ENCODE data around the gene ZSWIM1. TPM values are rescaled to one million over a fixed set of nuclear protein-coding genes. Genes with fewer than 3 reads are reported as not detected.

ZSWIM1 gene
- total and polyA plus RNA-seq, 2 of the 13 experiments (the other 11 are each of a cell fraction or from before 2014, with no cell fraction given), result 9.5 to 11.7 TPM

DNA sequence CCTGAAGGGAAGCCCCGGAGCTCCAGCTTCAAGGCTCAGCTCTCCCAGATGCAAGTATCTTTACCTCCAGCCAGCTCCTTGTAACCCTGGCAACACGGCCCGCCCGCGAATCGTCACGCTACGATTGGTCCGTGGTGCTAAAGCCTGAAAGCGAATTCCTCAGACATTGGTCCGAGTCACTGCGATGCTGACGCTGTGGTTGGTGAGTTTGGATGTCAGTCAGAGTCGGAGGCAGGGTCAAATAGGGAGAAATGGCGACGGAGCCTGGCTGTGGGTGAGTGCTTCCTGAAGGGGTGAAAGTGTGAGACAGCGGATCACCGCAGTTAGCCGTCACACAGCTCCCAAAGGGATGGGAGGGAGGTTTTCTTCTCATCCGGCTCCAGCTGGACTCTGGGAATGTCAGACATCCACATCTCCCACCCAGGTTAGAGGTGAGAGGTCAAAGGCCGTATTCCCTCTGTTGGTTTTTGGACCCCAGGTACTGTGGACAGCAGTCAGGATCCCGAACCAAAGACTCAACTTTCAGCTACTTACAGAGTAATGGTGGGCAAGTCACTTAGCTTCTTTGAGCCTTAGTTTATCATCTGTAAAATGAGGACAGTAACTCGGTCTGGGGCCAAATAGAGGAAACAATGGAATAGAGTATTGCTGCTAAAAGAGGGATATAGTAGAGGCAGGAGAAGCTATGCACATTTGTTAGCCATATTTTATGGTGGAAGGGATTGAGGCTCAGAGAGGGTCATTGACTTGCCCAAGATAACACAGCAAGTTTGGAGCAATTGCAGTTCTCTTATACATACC is at the start of gene ZSWIM1 (continued):
- TF ChIP-seq ARID2 (CRISPR knock-in tag; IDR thresholded peaks at IDR 0.05; ENCODE audit: borderline replicate concordance), result 0 out of 2 replicates have a peak, but pooled peaks have one; percentile 44
- no peak for TF ChIP-seq IRX3 (CRISPR knock-in tag; IDR thresholded peaks at IDR 0.05; ENCODE audit: borderline replicate concordance, low read depth)
- peak; percentile 75; the same call in 1 of the 2 replicates for TF ChIP-seq ZMAT3 (CRISPR knock-in tag; conservative IDR thresholded peaks at IDR 0.05)
- peak; percentile 62 for TF ChIP-seq IRF2 (CRISPR knock-in tag; IDR thresholded peaks at IDR 0.05)
- peak; percentile 47; the same call in 1 of the 2 replicates for TF ChIP-seq ZBTB7B (CRISPR knock-in tag; IDR thresholded peaks at IDR 0.05)
- no peak for TF ChIP-seq ZNF260 (CRISPR knock-in tag; IDR thresholded peaks at IDR 0.05; ENCODE audit: borderline replicate concordance, low read depth)
- TF ChIP-seq, protein P1, sequence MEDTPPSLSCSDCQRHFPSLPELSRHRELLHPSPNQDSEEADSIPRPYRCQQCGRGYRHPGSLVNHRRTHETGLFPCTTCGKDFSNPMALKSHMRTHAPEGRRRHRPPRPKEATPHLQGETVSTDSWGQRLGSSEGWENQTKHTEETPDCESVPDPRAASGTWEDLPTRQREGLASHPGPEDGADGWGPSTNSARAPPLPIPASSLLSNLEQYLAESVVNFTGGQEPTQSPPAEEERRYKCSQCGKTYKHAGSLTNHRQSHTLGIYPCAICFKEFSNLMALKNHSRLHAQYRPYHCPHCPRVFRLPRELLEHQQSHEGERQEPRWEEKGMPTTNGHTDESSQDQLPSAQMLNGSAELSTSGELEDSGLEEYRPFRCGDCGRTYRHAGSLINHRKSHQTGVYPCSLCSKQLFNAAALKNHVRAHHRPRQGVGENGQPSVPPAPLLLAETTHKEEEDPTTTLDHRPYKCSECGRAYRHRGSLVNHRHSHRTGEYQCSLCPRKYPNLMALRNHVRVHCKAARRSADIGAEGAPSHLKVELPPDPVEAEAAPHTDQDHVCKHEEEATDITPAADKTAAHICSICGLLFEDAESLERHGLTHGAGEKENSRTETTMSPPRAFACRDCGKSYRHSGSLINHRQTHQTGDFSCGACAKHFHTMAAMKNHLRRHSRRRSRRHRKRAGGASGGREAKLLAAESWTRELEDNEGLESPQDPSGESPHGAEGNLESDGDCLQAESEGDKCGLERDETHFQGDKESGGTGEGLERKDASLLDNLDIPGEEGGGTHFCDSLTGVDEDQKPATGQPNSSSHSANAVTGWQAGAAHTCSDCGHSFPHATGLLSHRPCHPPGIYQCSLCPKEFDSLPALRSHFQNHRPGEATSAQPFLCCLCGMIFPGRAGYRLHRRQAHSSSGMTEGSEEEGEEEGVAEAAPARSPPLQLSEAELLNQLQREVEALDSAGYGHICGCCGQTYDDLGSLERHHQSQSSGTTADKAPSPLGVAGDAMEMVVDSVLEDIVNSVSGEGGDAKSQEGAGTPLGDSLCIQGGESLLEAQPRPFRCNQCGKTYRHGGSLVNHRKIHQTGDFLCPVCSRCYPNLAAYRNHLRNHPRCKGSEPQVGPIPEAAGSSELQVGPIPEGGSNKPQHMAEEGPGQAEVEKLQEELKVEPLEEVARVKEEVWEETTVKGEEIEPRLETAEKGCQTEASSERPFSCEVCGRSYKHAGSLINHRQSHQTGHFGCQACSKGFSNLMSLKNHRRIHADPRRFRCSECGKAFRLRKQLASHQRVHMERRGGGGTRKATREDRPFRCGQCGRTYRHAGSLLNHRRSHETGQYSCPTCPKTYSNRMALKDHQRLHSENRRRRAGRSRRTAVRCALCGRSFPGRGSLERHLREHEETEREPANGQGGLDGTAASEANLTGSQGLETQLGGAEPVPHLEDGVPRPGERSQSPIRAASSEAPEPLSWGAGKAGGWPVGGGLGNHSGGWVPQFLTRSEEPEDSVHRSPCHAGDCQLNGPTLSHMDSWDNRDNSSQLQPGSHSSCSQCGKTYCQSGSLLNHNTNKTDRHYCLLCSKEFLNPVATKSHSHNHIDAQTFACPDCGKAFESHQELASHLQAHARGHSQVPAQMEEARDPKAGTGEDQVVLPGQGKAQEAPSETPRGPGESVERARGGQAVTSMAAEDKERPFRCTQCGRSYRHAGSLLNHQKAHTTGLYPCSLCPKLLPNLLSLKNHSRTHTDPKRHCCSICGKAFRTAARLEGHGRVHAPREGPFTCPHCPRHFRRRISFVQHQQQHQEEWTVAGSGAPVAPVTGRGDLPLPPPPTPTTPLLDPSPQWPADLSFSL (CRISPR knock-in tag; IDR thresholded peaks at IDR 0.05), result no peak
- 0 out of 2 replicates have a peak, but pooled peaks have one; percentile 83 for TF ChIP-seq ZNF510 (CRISPR knock-in tag; IDR thresholded peaks at IDR 0.05; ENCODE audit: low read depth)
- no peak for TF ChIP-seq ZNF530 (CRISPR knock-in tag; IDR thresholded peaks at IDR 0.05; ENCODE audit: low read depth)
- TF ChIP-seq YEATS4 (CRISPR knock-in tag; IDR thresholded peaks at IDR 0.05; ENCODE audit: borderline replicate concordance), result peak; percentile 95
- no peak for TF ChIP-seq MLLT10 (CRISPR knock-in tag; IDR thresholded peaks at IDR 0.05)
- no peak for TF ChIP-seq SRSF1 (optimal IDR thresholded peaks at IDR 0.05; ENCODE audit: low read depth, low read length)
- no peak for TF ChIP-seq ZSCAN29 (CRISPR knock-in tag; conservative IDR thresholded peaks at IDR 0.05)
- TF ChIP-seq ZNF501 (CRISPR knock-in tag; IDR thresholded peaks at IDR 0.05), result peak; percentile 97
- no peak for TF ChIP-seq FOXA1 (IDR thresholded peaks at IDR 0.05)
- no peak; the same call in 1 of the 2 replicates for TF ChIP-seq FOXA1 (CRISPR knock-in tag; IDR thresholded peaks at IDR 0.05)
- no peak for TF ChIP-seq BHLHE40 (IDR thresholded peaks at IDR 0.05; ENCODE audit: low read length)
- TF ChIP-seq, protein P2, sequence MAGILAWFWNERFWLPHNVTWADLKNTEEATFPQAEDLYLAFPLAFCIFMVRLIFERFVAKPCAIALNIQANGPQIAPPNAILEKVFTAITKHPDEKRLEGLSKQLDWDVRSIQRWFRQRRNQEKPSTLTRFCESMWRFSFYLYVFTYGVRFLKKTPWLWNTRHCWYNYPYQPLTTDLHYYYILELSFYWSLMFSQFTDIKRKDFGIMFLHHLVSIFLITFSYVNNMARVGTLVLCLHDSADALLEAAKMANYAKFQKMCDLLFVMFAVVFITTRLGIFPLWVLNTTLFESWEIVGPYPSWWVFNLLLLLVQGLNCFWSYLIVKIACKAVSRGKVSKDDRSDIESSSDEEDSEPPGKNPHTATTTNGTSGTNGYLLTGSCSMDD (CRISPR knock-in tag; IDR thresholded peaks at IDR 0.05), result no peak
- TF ChIP-seq ZNF263 (CRISPR knock-in tag; IDR thresholded peaks at IDR 0.05), result peak; percentile 64; the same call in 1 of the 2 replicates
- TF ChIP-seq CREM (IDR thresholded peaks at IDR 0.05), result peak; percentile 85
- no peak for TF ChIP-seq CREM (CRISPR knock-in tag; IDR thresholded peaks at IDR 0.05)
- TF ChIP-seq FOXA3 (CRISPR knock-in tag; IDR thresholded peaks at IDR 0.05), result peak; percentile 63
- TF ChIP-seq AGO1 (IDR thresholded peaks at IDR 0.05; ENCODE audit: low read depth, low read length, poor library complexity, severe bottlenecking), result no peak
- peak; percentile 92 for TF ChIP-seq DNMT3B (CRISPR knock-in tag; conservative IDR thresholded peaks at IDR 0.05)
- 0 out of 2 replicates have a peak, but pooled peaks have one; percentile 6 for TF ChIP-seq WIZ (CRISPR knock-in tag; IDR thresholded peaks at IDR 0.05)
